Gastrocnemius medialis (tissue), 4 donors: ENCODE results near the gene GRIK3.

Experiments used
- POLR2A ChIP-seq, 2 donors: fragments of 450-650 bp; IDR thresholded peaks; one replicate each; pipeline ENCODE4 v1.6.1; 2017; ENCODE audit warnings: antibody characterized with exemption in 2 of 2, mild to moderate bottlenecking in 2 of 2, moderate library complexity in 2 of 2
- TF ChIP-seq, protein P1 (sequence below), 5 experiments: fragments of 450-650 bp in 3 of 5; fragments of 200-600 bp in 2 of 5; sonication (generic) in 2 of 5; IDR thresholded peaks in 4 of 5; conservative IDR thresholded peaks in 1 of 5; 1 replicate in 4 of 5; 2 replicates in 1 of 5; pipeline ENCODE4 v1.5.1; 2016 to 2019; ENCODE audit warnings: antibody characterized with exemption in 5 of 5, mild to moderate bottlenecking in 3 of 5, moderate library complexity in 3 of 5

DNA sequence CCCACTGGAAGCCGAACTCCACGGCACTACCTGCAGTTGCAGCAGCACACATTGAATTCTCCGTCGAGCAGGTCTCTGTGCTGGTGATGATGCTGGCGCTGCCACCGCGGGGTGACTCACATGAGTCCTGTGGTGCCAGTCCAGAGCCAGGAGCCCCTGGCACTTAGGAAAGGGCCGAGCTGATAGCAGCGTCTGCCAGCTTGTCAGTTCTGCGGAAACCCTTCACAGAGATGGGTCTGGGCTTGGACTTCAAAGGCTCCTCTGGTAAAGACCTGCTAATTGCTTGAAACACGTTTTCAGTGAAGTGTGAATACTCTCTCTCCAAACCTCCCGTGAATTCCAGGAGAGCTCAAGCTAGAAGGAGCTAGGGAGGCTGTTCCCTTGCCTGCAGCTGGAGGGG, 92.2 kb downstream of the GRIK3 start:
- TF ChIP-seq, protein P1, sequence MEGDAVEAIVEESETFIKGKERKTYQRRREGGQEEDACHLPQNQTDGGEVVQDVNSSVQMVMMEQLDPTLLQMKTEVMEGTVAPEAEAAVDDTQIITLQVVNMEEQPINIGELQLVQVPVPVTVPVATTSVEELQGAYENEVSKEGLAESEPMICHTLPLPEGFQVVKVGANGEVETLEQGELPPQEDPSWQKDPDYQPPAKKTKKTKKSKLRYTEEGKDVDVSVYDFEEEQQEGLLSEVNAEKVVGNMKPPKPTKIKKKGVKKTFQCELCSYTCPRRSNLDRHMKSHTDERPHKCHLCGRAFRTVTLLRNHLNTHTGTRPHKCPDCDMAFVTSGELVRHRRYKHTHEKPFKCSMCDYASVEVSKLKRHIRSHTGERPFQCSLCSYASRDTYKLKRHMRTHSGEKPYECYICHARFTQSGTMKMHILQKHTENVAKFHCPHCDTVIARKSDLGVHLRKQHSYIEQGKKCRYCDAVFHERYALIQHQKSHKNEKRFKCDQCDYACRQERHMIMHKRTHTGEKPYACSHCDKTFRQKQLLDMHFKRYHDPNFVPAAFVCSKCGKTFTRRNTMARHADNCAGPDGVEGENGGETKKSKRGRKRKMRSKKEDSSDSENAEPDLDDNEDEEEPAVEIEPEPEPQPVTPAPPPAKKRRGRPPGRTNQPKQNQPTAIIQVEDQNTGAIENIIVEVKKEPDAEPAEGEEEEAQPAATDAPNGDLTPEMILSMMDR (IDR thresholded peaks at IDR 0.05 in 4 of 5, conservative IDR thresholded peaks at IDR 0.05 in 1 of 5) = no peak
- no peak for TF ChIP-seq POLR2A (IDR thresholded peaks at IDR 0.05)
